NCI-H1694 treated with DMSO at 0.1 percent for 48 hours (cell line): ENCODE data around the gene WDR27.
"Not testable (repeated sequence)": the region's sequence is repeated elsewhere in the genome, so short reads cannot be mapped to it uniquely, and the experiment has no call there.

Source experiments
- DNase-seq: peaks from one replicate; lab custom pipeline; 2025; lab: John Stamatoyannopoulos, UW

Gene WDR27

GRCh38 chr6:169660751-169661390 is 41.0 kb downstream of the WDR27 start:
- no peak for DNase-seq

GRCh38 chr6:169659820-169660610 is 41.8 kb downstream of the WDR27 start:
- DNase-seq = no peak

GRCh38 chr6:169657284-169657610 is 44.6 kb downstream of the WDR27 start:
- no peak for DNase-seq

GRCh38 chr6:169656546-169657283 is 45.1 kb downstream of the WDR27 start:
- no peak for DNase-seq

- no peak for DNase-seq
Measured at GRCh38 chr6:169654598-169655391, 47.0 kb downstream of the WDR27 start.

- DNase-seq = no peak
Measured at GRCh38 chr6:169653691-169654090, 48.1 kb downstream of the WDR27 start.

GRCh38 chr6:169652896-169653295 is 48.9 kb downstream of the WDR27 start:
- DNase-seq = no peak

GRCh38 chr6:169651498-169651897 is 50.3 kb downstream of the WDR27 start:
- DNase-seq = no peak

GRCh38 chr6:169650959-169651292 is 50.9 kb downstream of the WDR27 start:
- DNase-seq = no peak

GRCh38 chr6:169650241-169650958 is 51.4 kb downstream of the WDR27 start:
- no peak for DNase-seq

GRCh38 chr6:169648617-169649016 is 53.2 kb downstream of the WDR27 start:
- no peak for DNase-seq

- no peak for DNase-seq
Measured at GRCh38 chr6:169648092-169648491, 53.7 kb downstream of the WDR27 start.

GRCh38 chr6:169647637-169648036 is 54.2 kb downstream of the WDR27 start:
- no peak for DNase-seq

GRCh38 chr6:169646906-169647567 is 54.8 kb downstream of the WDR27 start:
- DNase-seq = no peak

- not testable (repeated sequence) for DNase-seq
Measured at GRCh38 chr6:169645459-169645858, 56.4 kb downstream of the WDR27 start.

- no peak for DNase-seq
Measured at GRCh38 chr6:169643521-169643920, 58.3 kb downstream of the WDR27 start.

GRCh38 chr6:169642455-169642854 is 59.4 kb downstream of the WDR27 start:
- DNase-seq = no peak

GRCh38 chr6:169641461-169642085 is 60.3 kb downstream of the WDR27 start:
- DNase-seq = no peak

- no peak for DNase-seq
Measured at GRCh38 chr6:169640983-169641382, 60.8 kb downstream of the WDR27 start.

GRCh38 chr6:169640351-169640852 is 61.4 kb downstream of the WDR27 start:
- no peak for DNase-seq
